Endothelial cell (in vitro differentiated cells): ENCODE data around the gene NOTCH1. TPM values are rescaled to one million over a fixed set of nuclear protein-coding genes. Genes with fewer than 3 reads are reported as not detected.

Experiments used
- DNase-seq: peaks from one replicate; pipeline ENCODE4 v3.0.0; 2021; ENCODE audit warnings: low spot score
- H3K27ac Mint-ChIP-seq: one replicate; pipeline ENCODE4 v1.8.0; 2021; ENCODE audit warnings: mixed read lengths, inconsistent platforms; ENCODE audit not compliant: unreplicated experiment
- H3K27me3 Mint-ChIP-seq: one replicate; pipeline ENCODE4 v1.8.0; 2021; ENCODE audit warnings: mild to moderate bottlenecking, moderate library complexity, mixed read lengths, inconsistent platforms; ENCODE audit not compliant: unreplicated experiment
- H3K36me3 Mint-ChIP-seq: one replicate; pipeline ENCODE4 v1.8.0; 2021; ENCODE audit warnings: mild to moderate bottlenecking, low read depth, mixed read lengths, inconsistent platforms; ENCODE audit not compliant: unreplicated experiment
- H3K4me1 Mint-ChIP-seq: one replicate; pipeline ENCODE4 v1.8.0; 2021; ENCODE audit warnings: mild to moderate bottlenecking, mixed read lengths, inconsistent platforms; ENCODE audit not compliant: unreplicated experiment
- H3K4me3 Mint-ChIP-seq: one replicate; pipeline ENCODE4 v1.8.0; 2021; ENCODE audit warnings: mild to moderate bottlenecking, mixed read lengths, inconsistent platforms; ENCODE audit not compliant: unreplicated experiment
- H3K9me3 Mint-ChIP-seq: one replicate; pipeline ENCODE4 v1.8.0; 2021; ENCODE audit warnings: mixed read lengths, inconsistent platforms; ENCODE audit not compliant: unreplicated experiment
- total RNA-seq: library from RNA; stranded (reverse); fragmentation: NEBNext Ultra II Directional; extraction: Animal tissue kit (Norgen Biotek cat#: 25700); gene quantifications from one replicate; pipeline ENCODE4 v1.2.1, GENCODE V29; 2021; ENCODE audit not compliant: unreplicated experiment
- TF ChIP-seq, protein P1 (sequence below): fragments of 200-600 bp; sonication (generic); IDR thresholded peaks from one replicate; pipeline ENCODE4 v1.5.0; 2021; ENCODE audit warnings: antibody characterized with exemption; ENCODE audit not compliant: unreplicated experiment

The NOTCH1 gene
- total RNA-seq, 1 donor from 2014 or later: 312 TPM

DNA sequence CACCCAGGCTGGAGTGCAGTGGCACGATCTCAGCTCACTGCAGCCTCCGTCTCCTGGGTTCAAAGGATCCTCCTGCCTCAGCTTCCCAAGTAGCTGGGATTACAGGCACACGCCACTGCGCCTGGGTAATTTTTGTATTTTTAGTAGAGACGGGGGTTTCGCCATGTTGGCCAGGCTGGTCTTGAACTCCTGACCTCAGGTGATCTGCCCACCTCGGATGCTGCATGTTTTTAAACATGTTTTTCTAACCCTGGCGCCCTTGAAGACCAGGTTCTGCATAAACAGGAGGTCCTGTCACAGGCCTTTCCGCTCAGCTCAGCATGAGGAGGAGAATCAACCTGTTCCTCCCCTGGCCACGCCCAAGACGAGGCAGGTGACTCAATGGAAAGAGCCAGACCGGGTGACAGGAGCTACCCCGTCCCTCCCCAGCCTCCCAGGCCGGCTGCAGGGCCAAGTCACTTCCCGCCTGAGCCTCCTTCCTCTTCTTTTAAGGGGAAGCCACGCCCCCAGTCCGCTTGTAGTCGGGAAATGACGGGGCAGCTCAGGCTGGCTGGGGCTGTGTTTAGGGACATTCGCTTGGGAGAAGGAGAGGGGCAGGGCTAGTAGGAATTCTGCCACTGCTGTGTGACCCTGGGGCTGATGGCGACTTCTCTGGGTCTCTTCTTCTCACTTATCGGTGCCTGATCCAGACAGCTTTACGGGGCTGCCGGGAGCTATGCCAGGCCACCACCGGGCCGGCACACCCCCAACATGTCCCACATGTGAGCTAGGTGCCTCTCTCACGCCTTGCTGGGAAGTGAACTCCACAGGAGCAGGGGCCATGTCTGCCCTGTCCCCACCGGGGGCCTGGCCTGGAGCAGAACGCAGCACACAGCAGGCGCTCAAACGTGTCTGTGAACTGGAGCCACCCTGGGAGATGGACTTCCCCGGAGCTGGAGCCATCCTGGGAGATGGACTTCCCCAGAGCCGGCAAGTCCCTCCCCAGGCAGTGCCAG is 6.1 kb downstream of the NOTCH1 start:
- TF ChIP-seq, protein P1, sequence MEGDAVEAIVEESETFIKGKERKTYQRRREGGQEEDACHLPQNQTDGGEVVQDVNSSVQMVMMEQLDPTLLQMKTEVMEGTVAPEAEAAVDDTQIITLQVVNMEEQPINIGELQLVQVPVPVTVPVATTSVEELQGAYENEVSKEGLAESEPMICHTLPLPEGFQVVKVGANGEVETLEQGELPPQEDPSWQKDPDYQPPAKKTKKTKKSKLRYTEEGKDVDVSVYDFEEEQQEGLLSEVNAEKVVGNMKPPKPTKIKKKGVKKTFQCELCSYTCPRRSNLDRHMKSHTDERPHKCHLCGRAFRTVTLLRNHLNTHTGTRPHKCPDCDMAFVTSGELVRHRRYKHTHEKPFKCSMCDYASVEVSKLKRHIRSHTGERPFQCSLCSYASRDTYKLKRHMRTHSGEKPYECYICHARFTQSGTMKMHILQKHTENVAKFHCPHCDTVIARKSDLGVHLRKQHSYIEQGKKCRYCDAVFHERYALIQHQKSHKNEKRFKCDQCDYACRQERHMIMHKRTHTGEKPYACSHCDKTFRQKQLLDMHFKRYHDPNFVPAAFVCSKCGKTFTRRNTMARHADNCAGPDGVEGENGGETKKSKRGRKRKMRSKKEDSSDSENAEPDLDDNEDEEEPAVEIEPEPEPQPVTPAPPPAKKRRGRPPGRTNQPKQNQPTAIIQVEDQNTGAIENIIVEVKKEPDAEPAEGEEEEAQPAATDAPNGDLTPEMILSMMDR: no peak
- Mint-ChIP-seq H3K27ac (peak overlapping the region; percentile 76), H3K36me3 (peaks cover 30% of the 10 kb centered on the region), H3K4me1 (peaks cover 50% of the 10 kb centered on the region), H3K9me3 (no peaks in the 10 kb centered on the region), H3K27me3 (peaks cover 16% of the 10 kb centered on the region), H3K4me3 (peak overlapping the region; percentile 83)
- peak; percentile 68 for DNase-seq

DNA sequence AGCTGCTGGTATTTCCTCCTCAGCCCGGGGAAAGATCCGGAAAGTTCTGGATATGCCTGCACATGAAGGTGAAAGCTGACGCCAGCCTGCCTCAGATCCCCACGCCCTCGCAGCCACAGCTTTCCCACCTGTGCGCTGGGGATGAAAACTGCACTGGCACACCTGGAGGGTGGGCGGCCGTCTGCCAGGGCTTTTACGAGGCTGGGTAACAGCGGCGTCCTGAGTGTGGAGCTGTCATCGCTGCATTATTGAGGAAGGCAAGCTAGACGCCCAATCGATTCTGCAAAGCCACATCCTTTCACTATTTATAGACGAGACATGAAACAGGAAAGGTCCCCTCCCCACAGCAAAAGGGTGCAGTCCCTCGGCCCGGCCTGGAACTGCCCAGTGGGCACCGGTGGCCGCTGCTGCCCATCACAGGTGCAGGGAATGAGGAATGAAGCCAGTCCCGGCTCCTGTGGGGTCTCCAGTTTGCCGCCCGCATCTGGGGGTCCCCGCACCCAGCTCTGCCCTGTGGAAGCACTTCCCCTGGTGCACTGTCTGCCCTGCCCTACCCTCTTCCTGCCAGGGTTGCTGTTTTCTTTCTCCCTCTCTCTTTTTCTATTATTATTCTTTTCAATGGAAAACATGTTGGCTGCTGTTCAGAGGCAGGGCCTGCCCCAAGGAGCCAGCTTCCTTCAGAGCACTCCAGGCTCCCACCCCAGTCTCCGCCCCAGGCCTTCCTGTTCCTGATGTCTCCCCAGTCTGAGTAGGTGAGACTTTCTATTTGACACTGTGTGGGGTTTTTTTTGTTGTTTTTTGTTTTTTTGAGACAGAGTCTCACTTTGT is 7.0 kb downstream of the NOTCH1 start:
- peak overlapping the region; percentile 76 for H3K27ac Mint-ChIP-seq
- H3K4me3 Mint-ChIP-seq: peak overlapping the region; percentile 72
- no peaks in the 10 kb centered on the region for H3K9me3 Mint-ChIP-seq
- H3K27me3 Mint-ChIP-seq: peaks cover 22% of the 10 kb centered on the region
- H3K36me3 Mint-ChIP-seq: peaks cover 31% of the 10 kb centered on the region
- DNase-seq: no peak
- TF ChIP-seq, protein P1: no peak
- H3K4me1 Mint-ChIP-seq: peaks cover 56% of the 10 kb centered on the region

DNA sequence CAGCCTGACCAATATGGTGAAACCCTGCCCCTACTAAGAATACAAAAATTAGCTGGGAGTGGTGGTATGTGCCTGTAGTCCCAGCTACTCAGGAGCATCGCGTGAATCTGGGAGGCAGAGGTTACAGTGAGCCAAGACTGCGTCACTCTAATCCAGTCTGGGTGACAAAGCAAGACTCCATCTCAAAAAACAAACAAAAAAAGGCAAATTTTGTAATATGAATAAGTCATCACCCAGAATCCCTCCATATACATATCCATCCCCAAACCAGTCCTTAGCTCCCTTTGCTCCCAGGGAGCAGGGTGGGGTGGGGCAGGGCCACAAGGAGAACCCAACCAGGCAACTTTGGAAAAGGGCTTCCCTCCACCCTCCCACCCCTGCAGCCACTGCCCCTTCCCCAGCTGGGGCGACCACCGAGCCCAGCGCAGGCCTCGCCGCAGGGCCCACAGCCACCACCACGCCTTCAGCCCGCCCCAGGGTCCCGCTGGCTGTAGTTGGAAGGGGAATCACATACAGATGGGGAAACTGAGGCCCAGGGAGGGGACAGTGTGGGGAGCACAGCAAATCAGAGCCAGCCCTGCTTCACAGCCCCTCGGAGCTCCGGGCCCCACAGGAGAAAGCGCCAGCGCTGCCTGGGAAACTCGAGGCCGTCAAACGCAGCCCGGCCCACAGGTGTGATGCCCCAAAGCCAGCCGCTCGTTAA is 7.8 kb downstream of the NOTCH1 start:
- no peaks in the 10 kb centered on the region for H3K9me3 Mint-ChIP-seq
- peaks cover 22% of the 10 kb centered on the region for H3K27me3 Mint-ChIP-seq
- no peak overlapping the region for H3K4me3 Mint-ChIP-seq
- peaks cover 28% of the 10 kb centered on the region for H3K36me3 Mint-ChIP-seq
- H3K27ac Mint-ChIP-seq: peak overlapping the region; percentile 57
- peaks cover 53% of the 10 kb centered on the region for H3K4me1 Mint-ChIP-seq
- no peak for DNase-seq
- TF ChIP-seq, protein P1: no peak

DNA sequence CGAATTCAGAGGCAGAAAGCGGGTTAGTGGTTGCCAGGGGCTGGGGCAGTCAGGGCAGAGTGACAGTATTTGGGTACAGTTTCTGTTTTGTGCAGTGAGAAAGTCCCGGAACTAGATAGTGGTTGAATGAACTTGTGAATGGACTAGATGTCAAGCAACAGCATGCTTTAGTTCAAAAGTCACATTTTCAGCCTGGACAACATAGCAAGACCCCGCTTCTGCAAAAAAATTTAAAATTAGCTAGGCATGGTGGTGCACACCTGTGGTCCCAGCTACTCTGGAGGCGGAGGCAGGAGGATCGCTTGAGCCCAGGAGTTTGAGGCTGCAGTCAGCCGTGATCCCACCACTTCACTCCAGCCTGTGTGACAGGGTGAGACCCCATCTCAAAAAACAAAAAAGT is 8.4 kb downstream of the NOTCH1 start:
- H3K36me3 Mint-ChIP-seq: peaks cover 23% of the 10 kb centered on the region
- no peaks in the 10 kb centered on the region for H3K9me3 Mint-ChIP-seq
- peak overlapping the region; percentile 81 for H3K4me3 Mint-ChIP-seq
- peaks cover 50% of the 10 kb centered on the region for H3K4me1 Mint-ChIP-seq
- TF ChIP-seq, protein P1: no peak
- no peak for DNase-seq
- H3K27me3 Mint-ChIP-seq: peaks cover 23% of the 10 kb centered on the region
- H3K27ac Mint-ChIP-seq: peak overlapping the region; percentile 57
